ENCODE data around the gene RPH3AL. TPM values are rescaled to one million over a fixed set of nuclear protein-coding genes. Genes with fewer than 3 reads are reported as not detected.

Gene RPH3AL
- polyA plus RNA-seq, 1 experiment = 4.0 TPM

GRCh38 chr17:187130-187529, 165.5 kb downstream of the RPH3AL start:
- no peaks in the 10 kb centered on the region for H3K36me3 ChIP-seq (ENCODE audit: control insufficient read depth, insufficient read depth, low read length)
- TF ChIP-seq, protein P1, sequence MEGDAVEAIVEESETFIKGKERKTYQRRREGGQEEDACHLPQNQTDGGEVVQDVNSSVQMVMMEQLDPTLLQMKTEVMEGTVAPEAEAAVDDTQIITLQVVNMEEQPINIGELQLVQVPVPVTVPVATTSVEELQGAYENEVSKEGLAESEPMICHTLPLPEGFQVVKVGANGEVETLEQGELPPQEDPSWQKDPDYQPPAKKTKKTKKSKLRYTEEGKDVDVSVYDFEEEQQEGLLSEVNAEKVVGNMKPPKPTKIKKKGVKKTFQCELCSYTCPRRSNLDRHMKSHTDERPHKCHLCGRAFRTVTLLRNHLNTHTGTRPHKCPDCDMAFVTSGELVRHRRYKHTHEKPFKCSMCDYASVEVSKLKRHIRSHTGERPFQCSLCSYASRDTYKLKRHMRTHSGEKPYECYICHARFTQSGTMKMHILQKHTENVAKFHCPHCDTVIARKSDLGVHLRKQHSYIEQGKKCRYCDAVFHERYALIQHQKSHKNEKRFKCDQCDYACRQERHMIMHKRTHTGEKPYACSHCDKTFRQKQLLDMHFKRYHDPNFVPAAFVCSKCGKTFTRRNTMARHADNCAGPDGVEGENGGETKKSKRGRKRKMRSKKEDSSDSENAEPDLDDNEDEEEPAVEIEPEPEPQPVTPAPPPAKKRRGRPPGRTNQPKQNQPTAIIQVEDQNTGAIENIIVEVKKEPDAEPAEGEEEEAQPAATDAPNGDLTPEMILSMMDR (IDR thresholded peaks at IDR 0.05; ENCODE audit: insufficient read depth, low read depth, low read length) = no peak
- CTCF ChIA-PET = no interaction called here
- DNase-seq (ENCODE audit: low read depth) = no peak
- no peak overlapping the region for H3K4me3 ChIP-seq (ENCODE audit: low read depth, low read length)
- H3K27me3 ChIP-seq (ENCODE audit: control insufficient read depth, insufficient read depth, low read length) = peaks cover 17% of the 10 kb centered on the region
- POLR2A ChIA-PET = no interaction called here

DNA sequence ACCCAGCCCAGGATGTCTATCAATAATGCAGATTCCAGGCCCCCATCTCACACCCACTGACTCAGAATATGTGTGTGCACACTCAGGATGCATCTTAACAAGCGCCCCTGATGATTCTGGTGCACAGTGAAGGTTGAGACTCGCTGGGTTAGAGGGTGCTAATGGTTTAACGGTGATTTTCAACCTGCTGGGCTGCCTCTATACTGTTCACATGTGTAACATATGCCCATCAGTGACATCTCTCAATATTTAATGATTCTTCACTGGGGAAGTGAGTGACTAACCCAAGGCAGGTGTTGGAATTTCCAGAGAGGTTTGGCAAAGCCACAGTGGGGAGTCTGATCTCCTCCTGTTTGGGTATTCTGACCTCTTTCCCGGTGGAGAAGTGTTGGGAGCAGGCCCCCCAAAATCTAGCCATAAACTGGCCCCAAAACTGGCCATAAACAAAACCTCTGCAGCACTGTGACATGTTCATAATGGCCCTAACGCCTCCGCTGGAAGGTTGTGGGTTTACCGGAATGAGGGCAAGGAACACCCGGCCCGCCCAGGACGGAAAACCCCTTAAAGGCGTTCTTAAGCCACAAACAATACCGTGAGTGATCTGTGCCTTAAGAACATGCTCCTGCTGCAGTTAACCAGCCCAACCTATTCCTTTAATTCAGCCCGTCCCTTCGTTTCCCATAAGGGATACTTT, 167.0 kb downstream of the RPH3AL start:
- peaks cover 21% of the 10 kb centered on the region for H3K27me3 ChIP-seq (ENCODE audit: control insufficient read depth, insufficient read depth, low read length)
- ChIA-PET POLR2A (no interaction called here), CTCF (no interaction called here)
- no peaks in the 10 kb centered on the region for H3K36me3 ChIP-seq (ENCODE audit: control insufficient read depth, insufficient read depth, low read length)
- H3K4me3 ChIP-seq (ENCODE audit: low read depth, low read length) = no peak overlapping the region
- TF ChIP-seq, protein P1 (IDR thresholded peaks at IDR 0.05; ENCODE audit: insufficient read depth, low read depth, low read length) = no peak
- DNase-seq (ENCODE audit: low read depth) = no peak

GRCh38 chr17:183021-183420, 169.6 kb downstream of the RPH3AL start:
- DNase-seq (ENCODE audit: low read depth) = no peak
- H3K36me3 ChIP-seq (ENCODE audit: control insufficient read depth, insufficient read depth, low read length) = no peaks in the 10 kb centered on the region
- TF ChIP-seq, protein P1 (IDR thresholded peaks at IDR 0.05; ENCODE audit: insufficient read depth, low read depth, low read length) = no peak
- H3K27me3 ChIP-seq (ENCODE audit: control insufficient read depth, insufficient read depth, low read length) = peaks cover 35% of the 10 kb centered on the region
- ChIA-PET POLR2A (no interaction called here), CTCF (interaction anchor here (0.5 to 0.7 kb wide), 2 partner anchors 18 to 56 kb away, joined by 3 read pairs; no protein-coding TSS in a partner anchor)
- H3K4me3 ChIP-seq (ENCODE audit: low read depth, low read length) = no peak overlapping the region

DNA sequence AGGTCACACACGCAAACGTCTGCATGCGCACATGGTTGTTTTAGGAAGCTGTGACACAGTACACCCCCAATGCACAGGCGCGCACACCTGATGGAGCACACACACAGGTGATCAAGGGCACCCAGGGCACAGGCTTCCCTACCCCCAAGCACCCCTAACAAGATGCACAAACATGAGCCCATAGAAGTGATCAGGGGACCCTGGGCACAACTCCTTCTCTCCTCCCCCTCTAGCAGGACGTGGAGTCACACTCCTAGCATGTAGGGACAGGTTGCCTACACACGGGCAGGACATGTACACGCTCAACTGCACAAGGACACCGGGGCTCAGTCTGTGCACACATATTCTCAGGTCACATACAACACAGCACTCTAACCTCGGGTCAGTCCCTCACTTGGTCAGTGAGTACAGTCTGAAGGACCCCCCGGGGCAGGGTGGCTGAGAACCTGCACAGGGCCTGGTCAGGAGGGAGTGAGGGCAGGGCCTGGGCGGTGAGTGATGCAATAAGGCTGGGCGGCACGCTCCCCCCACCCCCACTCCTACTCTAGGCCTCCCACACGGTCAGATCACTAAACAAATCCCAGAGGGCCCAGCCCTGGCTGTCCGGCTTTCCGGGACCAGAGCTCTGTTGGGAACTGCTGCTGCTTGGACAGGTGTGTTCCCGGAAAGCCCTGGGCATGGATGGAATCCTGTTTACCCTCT, 170.4 kb downstream of the RPH3AL start:
- Histone ChIP-seq H3K27me3 (ENCODE audit: control insufficient read depth, insufficient read depth, low read length) (peaks cover 40% of the 10 kb centered on the region), H3K4me3 (ENCODE audit: low read depth, low read length) (no peak overlapping the region), H3K36me3 (ENCODE audit: control insufficient read depth, insufficient read depth, low read length) (no peaks in the 10 kb centered on the region)
- ChIA-PET POLR2A (no interaction called here), CTCF (no interaction called here)
- TF ChIP-seq, protein P1 (IDR thresholded peaks at IDR 0.05; ENCODE audit: insufficient read depth, low read depth, low read length) = no peak
- no peak for DNase-seq (ENCODE audit: low read depth)

- POLR2A ChIA-PET = no interaction called here
- no peak within 1 kb of the TSS for H3K4me3 ChIP-seq (ENCODE audit: low read depth, low read length)
- no peak for DNase-seq (ENCODE audit: low read depth)
- H3K27me3 ChIP-seq (ENCODE audit: control insufficient read depth, insufficient read depth, low read length) = peaks cover 41% of the 10 kb centered on the region
- TF ChIP-seq, protein P1 (IDR thresholded peaks at IDR 0.05; ENCODE audit: insufficient read depth, low read depth, low read length) = no peak
- H3K36me3 ChIP-seq (ENCODE audit: control insufficient read depth, insufficient read depth, low read length) = no peaks in the 10 kb centered on the region
- CTCF ChIA-PET = no interaction called here
Measured at GRCh38 chr17:181245-182049, 171.2 kb downstream of the RPH3AL start, which contains the start of gene DOC2B. Gene DOC2B, minus strand, starts transcription at chr17:181650. Its CDS starts 171 bp downstream, at chr17:181479.
